Epidermal melanocyte (primary cell): ENCODE results near the gene TTC34.

Source experiments
- DNase-seq: peaks from one replicate; pipeline ENCODE4 v3.0.0; 2011; ENCODE audit warnings: low spot score; ENCODE audit not compliant: insufficient read length

TTC34 gene

GRCh38 chr1:2830761-2831425 lies 29.4 kb upstream of the TTC34 start:
- no peak for DNase-seq

- DNase-seq, result no peak
Observed at GRCh38 chr1:2829846-2830615, 28.5 kb upstream of the TTC34 start.

- DNase-seq, result no peak
Observed at GRCh38 chr1:2828586-2829250, 27.2 kb upstream of the TTC34 start.

- no peak for DNase-seq
Observed at GRCh38 chr1:2826736-2827292, 25.3 kb upstream of the TTC34 start.

- DNase-seq, result no peak
Observed at GRCh38 chr1:2826316-2826715, 24.8 kb upstream of the TTC34 start.

GRCh38 chr1:2825487-2826189 lies 24.1 kb upstream of the TTC34 start:
- DNase-seq, result no peak

- DNase-seq, result no peak
Observed at GRCh38 chr1:2824999-2825398, 23.5 kb upstream of the TTC34 start.

- no peak for DNase-seq
Observed at GRCh38 chr1:2823921-2824610, 22.6 kb upstream of the TTC34 start.

- no peak for DNase-seq
Observed at GRCh38 chr1:2822621-2823145, 21.2 kb upstream of the TTC34 start.

GRCh38 chr1:2821966-2822620 lies 20.6 kb upstream of the TTC34 start:
- DNase-seq, result no peak

GRCh38 chr1:2821373-2821955 lies 20.0 kb upstream of the TTC34 start:
- no peak for DNase-seq

- DNase-seq, result no peak
Observed at GRCh38 chr1:2820731-2821372, 19.4 kb upstream of the TTC34 start.

- no peak for DNase-seq
Observed at GRCh38 chr1:2819831-2820730, 18.6 kb upstream of the TTC34 start.

- DNase-seq, result no peak
Observed at GRCh38 chr1:2819429-2819828, 17.9 kb upstream of the TTC34 start.

GRCh38 chr1:2817784-2818564 lies 16.5 kb upstream of the TTC34 start:
- DNase-seq, result no peak

- no peak for DNase-seq
Observed at GRCh38 chr1:2816786-2817185, 15.3 kb upstream of the TTC34 start.

GRCh38 chr1:2815551-2815950 lies 14.1 kb upstream of the TTC34 start:
- DNase-seq, result no peak
